EL (cell line): Measurements from ENCODE around the gene PRR19.
A peak's percentile ranks its signal among the peaks of the same experiment; 100 is the strongest.

Experiments
- DNase-seq: peaks from one replicate; pipeline ENCODE4 v3.0.0-alpha.2; 2016

Gene PRR19

DNA sequence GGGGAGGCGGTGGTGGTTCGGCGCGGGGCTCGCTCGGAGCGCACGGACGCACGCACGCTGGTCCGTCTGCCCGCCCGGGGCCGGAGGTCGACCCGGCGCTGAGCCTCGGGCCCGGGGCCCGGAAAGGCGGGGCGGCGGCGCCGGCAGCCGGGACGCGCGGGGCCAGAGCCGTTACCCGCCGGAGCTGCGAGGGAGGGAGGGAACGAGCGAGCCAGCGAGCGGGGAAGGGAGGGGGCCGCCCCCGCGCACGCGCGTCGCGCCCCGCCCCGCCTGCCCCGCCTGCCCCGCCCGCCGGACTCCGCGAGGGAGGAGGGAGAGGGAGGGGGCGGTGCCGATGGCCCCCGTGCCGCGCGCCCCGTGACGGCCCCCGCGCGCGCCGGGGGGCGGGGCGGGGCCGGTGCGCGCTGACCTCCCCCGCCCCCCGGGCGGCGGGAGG is 17.8 kb upstream of the PRR19 start:
- DNase-seq = peak; percentile 84

GRCh38 chr19:42284591-42285341 is 17.2 kb upstream of the PRR19 start:
- no peak for DNase-seq

DNA sequence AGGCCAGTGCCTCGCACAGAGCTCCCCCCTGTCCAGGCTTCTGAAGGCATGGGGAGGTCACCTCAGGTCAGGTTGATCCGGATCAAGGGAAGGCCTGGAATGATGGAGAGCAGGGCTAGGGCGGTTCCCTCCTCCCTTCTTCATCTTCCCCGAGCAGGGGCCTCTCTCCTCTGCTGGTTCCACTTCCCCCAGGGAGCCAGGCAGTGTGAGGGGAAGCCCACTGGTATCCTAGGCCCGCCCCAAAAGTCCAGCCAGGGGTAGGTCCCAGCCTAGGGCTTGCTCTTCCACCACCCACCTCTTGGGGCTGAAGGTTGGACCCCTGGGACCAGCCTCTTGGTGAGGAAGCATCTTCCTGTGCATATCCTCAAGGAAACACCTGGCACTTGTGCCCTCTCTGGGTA is 16.4 kb upstream of the PRR19 start:
- no peak for DNase-seq

GRCh38 chr19:42285988-42286348 is 16.0 kb upstream of the PRR19 start:
- no peak for DNase-seq

DNA sequence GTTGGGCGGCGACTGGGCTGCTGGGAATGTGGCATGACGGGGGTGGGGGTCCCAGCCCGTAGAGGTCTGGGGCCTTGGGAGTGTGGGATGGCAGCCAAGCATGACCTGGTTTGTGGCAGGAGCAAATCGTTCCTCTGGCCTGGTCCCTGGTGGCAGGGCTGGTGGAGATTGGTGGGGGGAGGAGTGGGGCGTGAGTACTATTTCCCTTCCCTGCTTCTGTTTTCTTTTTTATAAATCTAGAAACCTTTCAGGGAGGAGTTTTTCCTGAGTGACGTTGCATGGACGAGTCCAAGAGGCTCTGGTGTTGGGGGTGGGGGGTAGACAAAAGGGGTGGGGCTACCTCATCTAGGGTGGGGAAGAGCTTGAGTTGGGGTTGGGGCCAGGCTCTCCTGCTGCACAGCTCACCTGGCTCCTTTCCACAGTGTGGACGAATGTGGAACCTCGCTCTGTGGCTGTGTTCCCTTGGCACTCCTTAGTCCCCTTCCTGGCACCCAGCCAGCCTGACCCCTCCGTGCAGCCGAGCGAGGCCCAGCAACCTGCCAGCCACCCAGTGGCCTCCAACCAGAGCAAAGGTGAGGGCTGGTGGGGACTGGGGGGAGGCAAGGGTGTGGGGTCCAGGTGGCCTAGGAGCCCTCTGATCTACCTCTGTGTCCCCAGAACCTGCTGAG is 15.4 kb upstream of the PRR19 start:
- no peak for DNase-seq

DNA sequence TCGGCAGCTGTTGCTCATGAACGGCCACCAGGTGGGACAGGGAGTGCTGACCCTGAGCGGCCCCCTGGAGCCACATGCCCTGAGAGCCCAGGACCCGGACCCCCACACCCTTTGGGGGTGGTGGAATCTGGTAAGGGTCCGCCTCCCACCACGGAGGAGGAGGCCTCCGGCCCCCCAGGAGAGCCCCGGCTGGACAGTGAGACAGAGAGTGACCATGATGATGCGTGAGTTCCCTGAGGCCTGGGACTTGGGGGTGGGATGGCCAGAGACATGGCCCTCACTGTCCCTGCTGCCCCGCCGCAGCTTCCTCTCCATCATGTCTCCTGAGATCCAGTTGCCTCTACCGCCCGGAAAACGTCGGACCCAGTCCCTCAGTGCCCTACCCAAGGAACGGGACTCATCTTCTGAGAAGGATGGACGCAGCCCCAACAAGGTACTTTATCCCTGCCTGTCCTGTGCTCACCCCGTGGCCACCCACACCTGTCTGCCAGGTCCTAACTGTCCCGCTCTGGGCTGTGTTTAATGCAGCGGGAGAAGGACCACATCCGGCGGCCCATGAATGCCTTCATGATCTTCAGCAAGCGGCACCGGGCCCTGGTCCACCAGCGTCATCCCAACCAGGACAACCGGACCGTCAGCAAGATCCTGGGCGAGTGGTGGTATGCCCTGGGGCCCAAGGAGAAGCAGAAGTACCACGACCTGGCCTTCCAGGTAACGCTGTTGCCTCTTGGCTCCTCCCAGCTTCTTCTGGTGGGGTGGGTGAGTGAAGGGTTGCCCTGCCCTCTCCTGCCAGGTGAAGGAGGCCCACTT is 14.7 kb upstream of the PRR19 start:
- no peak for DNase-seq

GRCh38 chr19:42287827-42288107 is 14.2 kb upstream of the PRR19 start:
- no peak for DNase-seq

- DNase-seq = no peak
These were observed 13.5 kb upstream of the PRR19 start for GRCh38 chr19:42288387-42288786.

GRCh38 chr19:42288881-42289555 is 12.9 kb upstream of the PRR19 start:
- no peak for DNase-seq

DNA sequence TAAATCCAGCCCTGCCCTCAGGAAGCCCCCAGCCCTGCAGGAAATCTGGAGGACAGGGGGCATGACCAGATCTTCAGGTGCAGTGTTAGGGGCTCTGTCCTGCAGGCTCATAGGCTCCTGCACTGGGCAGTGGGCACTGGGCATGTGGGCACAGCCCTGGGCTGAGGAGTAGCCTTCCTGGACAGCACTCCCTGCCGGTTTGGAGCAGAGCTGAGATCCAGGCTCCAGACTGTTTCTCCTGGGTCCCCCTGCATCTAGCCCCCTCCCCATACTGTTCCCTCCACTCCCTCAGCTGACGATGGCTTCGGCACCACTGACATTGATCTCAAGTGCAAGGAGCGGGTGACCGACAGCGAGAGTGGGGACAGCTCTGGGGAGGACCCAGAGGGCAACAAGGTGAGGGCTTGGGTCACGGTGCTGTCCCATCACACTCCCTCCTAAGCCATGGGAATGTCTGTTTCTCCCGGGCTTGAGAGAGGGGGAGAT is 12.3 kb upstream of the PRR19 start:
- DNase-seq = no peak

DNA sequence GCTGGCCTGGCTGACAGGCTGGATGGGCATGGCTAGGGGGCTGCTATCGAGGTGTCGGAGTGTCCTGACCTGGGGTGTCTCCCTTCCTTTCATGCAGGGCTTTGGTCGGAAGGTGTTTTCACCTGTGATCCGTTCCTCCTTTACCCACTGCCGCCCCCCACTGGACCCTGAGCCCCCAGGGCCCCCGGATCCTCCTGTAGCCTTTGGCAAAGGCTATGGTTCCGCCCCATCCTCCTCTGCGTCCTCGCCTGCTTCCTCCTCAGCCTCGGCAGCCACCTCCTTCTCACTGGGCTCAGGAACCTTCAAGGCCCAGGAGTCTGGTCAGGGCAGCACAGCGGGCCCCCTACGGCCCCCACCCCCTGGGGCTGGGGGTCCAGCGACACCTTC is 11.8 kb upstream of the PRR19 start:
- no peak for DNase-seq

DNA sequence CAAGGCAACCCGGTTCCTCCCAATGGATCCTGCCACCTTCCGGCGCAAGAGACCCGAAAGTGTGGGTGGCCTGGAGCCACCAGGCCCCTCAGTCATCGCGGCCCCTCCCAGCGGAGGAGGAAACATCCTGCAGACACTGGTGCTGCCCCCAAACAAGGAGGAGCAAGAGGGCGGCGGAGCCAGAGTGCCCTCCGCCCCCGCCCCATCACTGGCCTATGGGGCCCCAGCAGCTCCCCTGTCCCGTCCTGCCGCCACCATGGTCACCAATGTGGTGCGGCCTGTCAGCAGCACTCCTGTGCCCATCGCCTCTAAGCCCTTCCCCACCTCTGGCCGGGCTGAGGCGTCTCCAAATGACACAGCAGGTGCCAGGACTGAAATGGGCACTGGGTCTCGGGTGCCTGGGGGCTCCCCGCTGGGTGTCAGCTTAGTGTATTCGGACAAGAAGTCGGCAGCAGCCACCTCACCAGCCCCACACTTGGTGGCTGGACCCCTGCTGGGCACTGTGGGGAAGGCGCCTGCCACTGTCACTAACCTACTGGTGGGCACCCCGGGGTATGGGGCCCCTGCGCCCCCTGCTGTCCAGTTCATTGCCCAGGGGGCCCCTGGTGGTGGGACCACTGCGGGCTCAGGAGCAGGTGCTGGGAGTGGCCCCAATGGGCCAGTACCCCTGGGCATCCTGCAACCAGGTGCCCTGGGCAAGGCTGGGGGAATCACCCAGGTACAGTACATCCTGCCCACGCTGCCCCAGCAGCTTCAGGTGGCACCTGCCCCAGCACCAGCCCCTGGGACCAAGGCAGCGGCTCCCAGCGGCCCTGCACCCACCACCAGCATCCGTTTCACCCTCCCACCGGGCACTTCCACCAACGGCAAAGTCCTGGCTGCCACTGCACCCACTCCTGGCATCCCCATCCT is 11.2 kb upstream of the PRR19 start:
- peak; percentile 39 for DNase-seq

DNA sequence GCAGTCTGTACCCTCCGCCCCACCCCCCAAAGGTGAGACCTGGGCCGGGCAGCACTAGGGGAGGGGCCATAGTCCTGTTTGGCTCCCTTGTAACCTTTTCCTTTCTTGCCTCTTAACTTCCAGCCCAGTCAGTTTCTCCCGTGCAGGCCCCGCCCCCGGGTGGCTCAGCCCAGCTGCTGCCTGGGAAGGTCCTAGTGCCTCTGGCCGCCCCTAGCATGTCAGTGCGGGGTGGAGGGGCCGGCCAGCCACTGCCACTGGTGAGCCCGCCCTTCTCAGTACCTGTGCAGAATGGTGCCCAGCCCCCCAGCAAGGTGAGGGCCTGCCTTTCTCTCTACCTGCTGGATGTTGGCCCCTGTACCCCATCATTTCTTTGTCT is 10.5 kb upstream of the PRR19 start:
- DNase-seq = no peak

DNA sequence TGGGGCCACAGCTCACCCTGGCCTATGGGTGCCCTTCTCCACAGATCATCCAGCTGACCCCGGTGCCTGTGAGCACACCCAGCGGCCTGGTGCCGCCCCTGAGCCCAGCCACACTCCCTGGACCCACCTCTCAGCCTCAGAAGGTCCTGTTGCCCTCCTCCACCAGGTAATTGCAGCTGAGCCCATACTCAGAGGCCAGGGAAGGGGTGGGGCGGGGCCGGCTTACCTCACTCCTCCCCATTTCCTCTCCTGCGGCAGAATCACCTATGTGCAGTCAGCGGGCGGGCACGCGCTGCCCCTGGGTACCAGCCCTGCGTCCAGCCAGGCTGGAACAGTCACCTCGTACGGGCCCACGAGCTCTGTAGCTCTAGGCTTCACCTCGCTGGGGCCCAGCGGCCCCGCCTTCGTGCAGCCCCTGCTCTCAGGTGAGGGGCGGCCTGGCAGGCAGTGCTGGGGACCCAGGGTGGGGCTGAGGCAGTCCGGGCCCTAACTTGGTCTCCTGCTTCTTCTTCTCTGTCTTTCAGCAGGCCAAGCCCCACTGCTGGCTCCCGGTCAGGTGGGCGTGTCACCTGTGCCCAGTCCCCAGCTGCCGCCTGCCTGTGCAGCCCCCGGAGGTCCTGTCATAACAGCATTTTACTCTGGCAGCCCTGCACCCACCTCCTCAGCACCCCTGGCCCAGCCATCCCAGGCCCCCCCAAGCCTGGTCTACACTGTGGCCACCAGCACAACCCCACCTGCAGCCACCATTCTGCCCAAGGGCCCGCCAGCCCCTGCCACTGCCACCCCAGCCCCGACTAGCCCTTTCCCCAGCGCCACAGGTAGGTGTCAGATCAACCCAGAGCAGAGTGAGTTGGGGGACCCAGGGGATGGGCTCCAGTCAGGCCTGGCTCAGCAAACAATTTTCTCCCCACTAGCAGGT is 9.6 kb upstream of the PRR19 start:
- no peak for DNase-seq

DNA sequence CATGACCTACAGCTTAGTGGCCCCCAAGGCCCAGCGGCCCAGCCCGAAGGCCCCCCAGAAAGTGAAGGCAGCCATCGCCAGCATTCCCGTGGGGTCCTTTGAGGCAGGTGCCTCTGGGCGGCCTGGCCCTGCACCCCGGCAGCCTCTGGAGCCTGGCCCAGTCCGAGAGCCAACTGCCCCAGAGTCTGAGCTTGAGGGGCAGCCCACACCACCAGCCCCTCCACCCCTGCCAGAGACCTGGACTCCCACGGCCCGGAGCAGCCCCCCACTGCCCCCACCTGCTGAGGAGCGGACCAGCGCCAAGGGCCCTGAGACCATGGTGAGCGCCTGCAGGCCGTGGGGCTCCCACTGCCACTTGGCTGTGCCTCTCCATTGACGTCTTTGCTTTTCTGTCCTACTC is 9.0 kb upstream of the PRR19 start:
- DNase-seq = no peak

DNA sequence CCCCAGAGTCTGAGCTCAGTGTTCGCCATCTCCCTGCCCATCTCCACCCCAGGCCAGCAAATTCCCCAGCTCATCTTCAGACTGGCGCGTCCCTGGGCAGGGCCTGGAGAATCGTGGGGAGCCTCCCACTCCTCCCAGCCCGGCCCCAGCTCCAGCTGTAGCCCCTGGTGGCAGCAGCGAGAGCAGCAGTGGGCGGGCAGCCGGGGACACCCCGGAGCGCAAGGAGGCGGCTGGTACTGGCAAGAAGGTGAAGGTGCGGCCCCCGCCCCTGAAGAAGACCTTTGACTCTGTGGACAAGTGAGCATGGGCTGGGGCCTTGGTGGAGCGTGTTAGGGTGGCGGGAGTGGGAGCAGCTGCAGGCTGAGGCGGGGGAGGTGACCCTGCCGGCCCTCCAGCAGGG is 8.4 kb upstream of the PRR19 start:
- no peak for DNase-seq

DNA sequence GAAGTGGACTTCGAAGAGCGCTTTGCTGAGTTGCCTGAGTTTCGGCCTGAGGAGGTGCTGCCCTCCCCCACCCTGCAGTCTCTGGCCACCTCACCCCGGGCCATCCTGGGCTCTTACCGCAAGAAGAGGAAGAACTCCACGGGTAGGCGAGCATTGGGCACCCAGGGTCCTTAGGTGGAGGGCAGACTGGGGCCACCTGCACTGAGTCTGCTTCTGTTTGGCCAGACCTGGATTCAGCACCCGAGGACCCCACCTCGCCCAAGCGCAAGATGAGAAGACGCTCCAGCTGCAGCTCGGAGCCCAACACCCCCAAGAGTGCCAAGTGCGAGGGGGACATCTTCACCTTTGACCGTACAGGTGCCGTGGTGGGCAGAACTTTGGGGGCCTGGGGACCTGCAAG is 8.0 kb upstream of the PRR19 start:
- DNase-seq = no peak

DNA sequence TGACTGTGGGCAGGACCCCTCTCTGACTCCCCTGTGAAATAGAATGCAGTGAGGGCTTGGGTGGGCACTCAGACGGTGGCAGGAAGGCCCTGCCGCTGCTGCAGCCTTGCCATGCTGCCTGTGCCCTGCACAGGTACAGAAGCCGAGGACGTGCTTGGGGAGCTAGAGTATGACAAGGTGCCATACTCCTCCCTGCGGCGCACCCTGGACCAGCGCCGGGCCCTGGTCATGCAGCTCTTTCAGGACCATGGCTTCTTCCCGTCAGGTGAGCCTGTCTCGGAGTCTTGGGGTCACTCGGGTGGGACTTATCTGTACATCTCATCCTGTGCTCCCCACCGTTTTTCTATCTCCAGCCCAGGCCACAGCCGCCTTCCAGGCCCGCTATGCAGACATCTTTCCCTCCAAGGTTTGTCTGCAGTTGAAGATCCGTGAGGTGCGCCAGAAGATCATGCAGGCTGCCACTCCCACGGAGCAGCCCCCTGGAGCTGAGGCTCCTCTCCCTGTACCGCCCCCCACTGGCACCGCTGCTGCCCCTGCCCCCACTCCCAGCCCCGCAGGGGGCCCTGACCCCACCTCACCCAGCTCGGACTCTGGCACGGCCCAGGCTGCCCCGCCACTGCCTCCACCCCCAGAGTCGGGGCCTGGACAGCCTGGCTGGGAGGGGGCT is 7.3 kb upstream of the PRR19 start:
- DNase-seq = no peak

DNA sequence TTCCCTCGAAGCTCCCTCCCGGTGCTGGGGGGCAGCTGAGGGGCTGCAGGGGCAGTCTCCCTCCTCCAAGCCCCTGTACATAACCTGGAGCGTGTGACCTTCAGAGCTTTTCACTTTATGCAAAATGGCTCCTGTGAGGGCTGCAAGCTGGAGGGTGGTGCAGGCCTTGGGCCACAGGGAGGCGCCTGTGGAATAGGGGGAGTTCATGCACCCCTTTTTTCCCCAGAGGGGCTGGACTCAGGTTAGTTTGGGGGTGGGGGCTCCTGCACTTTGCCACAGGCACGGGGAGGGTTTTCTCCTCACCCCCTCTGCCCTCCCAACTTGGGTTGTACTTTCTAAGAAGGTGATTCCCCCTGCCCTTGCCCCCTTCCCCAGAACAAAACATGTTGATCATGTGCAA is 6.6 kb upstream of the PRR19 start:
- no peak for DNase-seq

GRCh38 chr19:42295831-42296525 is 6.0 kb upstream of the PRR19 start:
- DNase-seq = peak; percentile 56
